ENCODE measurements around the gene PPM1M. TPM values are rescaled to one million over a fixed set of nuclear protein-coding genes. Genes with fewer than 3 reads are reported as not detected.

Gene PPM1M
- total RNA-seq, 1 experiment from 2014 or later = 6.7 TPM

DNA sequence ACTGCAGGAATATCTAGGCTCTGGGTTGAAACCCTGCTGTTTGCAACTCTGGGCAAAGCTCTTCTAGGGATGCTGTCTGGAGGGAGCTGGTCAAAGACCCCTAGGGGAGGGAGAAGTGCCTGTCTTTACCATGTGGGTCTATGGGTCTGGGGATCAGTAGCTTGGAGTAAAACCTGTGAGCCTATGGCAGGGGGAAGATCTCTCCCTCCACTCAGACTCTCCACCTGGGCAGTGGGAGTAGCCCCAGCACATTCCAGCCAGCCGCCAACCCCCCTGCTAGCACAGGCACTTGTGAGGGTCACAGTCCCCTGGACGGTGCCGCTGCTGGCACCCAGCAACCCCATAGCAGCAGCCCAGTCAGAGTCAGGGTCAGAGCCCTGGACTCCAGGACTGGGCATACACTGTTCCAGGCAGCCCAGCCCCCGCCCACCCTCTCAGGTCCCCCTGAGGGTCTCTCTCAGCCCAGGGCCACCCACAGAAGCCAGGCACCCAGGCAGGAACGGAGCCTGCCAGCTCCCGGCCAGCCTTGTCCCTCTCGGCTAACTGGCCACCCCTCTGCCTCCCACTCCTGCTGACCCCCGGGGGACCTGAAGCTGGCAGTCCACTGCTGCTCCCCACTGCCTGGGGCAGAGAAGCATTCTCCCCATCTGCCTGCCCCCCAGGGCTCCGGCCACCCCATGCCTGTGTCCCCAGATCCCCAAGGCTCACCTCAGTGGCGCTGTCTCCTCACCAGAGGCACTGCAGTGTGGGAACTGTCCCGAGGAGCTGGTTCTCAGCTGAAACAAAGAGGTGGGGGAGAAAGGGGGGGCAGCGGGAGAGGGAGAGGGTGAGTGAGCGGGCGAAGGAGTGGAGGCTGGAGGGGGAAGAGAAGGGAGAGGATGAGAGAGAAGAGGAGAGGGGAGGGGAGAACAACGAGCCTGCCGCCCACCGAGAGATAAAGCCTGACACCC lies 52.9 kb downstream of the PPM1M start:
- intact Hi-C loops (cut with micrococcal nuclease; ENCODE audit: unreplicated experiment) = no loop called here
- Histone ChIP-seq H3K4me1 (peaks cover 43% of the 10 kb centered on the region), H3K9me3 (no peaks in the 10 kb centered on the region), H3K4me3 (ENCODE audit: low read depth, low read length) (no peak overlapping the region), H3K27me3 (replicated peaks; ENCODE audit: control insufficient read depth, insufficient read depth, low read length) (no peaks in the 10 kb centered on the region), H3K36me3 (ENCODE audit: control insufficient read depth, insufficient read depth, low read length) (peaks cover 5% of the 10 kb centered on the region; the same call in 1 of the 2 replicates)
- Mint-ChIP-seq H3K36me3 (ENCODE audit: insufficient read depth, unreplicated experiment) (peaks cover 53% of the 10 kb centered on the region), H3K4me1 (ENCODE audit: low read depth, unreplicated experiment) (peaks cover 33% of the 10 kb centered on the region), H3K4me3 (ENCODE audit: unreplicated experiment) (peak overlapping the region; percentile 56), H3K9me3 (ENCODE audit: unreplicated experiment) (no peaks in the 10 kb centered on the region), H3K27ac (ENCODE audit: unreplicated experiment) (peak overlapping the region; percentile 78), H3K27me3 (ENCODE audit: insufficient read depth, unreplicated experiment) (no peaks in the 10 kb centered on the region)
- no TSS peak for BruUV-seq (replicated peaks)
- DNase-seq = peak in 1 of 2 experiments; percentile 26
- ChIA-PET POLR2A (interaction anchor here (0.6 to 1.1 kb wide), 3 partner anchors 9 to 41 kb away, joined by 4 to 5 read pairs (median 5); no protein-coding TSS in a partner anchor), CTCF (interaction anchor here (0.5 to 2.2 kb wide), 5 partner anchors 9 to 87 kb away, joined by 3 to 11 read pairs (median 4); partner anchors contain the start of gene WDR82)
- TF ChIP-seq, protein P1, sequence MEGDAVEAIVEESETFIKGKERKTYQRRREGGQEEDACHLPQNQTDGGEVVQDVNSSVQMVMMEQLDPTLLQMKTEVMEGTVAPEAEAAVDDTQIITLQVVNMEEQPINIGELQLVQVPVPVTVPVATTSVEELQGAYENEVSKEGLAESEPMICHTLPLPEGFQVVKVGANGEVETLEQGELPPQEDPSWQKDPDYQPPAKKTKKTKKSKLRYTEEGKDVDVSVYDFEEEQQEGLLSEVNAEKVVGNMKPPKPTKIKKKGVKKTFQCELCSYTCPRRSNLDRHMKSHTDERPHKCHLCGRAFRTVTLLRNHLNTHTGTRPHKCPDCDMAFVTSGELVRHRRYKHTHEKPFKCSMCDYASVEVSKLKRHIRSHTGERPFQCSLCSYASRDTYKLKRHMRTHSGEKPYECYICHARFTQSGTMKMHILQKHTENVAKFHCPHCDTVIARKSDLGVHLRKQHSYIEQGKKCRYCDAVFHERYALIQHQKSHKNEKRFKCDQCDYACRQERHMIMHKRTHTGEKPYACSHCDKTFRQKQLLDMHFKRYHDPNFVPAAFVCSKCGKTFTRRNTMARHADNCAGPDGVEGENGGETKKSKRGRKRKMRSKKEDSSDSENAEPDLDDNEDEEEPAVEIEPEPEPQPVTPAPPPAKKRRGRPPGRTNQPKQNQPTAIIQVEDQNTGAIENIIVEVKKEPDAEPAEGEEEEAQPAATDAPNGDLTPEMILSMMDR (IDR thresholded peaks at IDR 0.05; ENCODE audit: insufficient read depth in 1 of 2, low read depth in 1 of 2, low read length in 1 of 2, severe bottlenecking in 1 of 2, unreplicated experiment in 1 of 2) = no peak

DNA sequence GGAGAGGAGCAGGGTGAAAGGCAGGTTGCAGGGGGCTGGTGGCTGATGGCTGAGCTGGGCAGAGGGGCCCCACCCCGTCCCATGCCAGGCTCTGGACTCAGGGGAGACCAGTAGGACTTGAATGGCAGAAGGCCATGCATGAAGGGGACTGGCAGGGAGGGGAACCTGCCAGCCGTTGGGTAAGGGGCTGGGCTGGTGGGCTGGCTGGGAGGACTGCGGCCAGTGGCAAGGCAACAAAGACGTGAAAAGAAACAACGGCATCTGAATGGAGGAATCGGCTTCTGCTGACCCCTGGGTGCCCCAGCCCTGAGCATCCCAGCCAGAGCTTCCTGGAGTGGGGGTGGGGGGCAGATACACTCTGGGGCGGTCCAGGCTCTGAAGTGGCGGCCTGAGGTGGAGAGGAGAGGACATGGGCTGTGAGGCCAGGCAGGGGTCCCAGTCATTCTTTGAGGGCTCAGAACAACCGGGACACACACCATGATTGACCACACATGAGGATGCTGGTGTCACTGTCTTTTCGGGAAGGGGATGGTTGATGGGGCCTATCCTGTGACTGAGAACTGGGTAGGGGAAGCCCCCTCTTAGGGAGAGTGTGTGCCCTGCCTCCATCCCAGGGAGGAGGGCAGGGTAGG lies 53.8 kb downstream of the PPM1M start:
- peak overlapping the region; percentile 56 for H3K4me3 Mint-ChIP-seq (ENCODE audit: unreplicated experiment)

More for the DNA sequence above, 53.8 kb downstream of the PPM1M start:
- intact Hi-C loops (cut with micrococcal nuclease; ENCODE audit: unreplicated experiment) = no loop called here
- Histone ChIP-seq H3K36me3 (ENCODE audit: control insufficient read depth, insufficient read depth, low read length) (peaks cover 1% of the 10 kb centered on the region; the same call in 1 of the 2 replicates), H3K4me1 (peaks cover 43% of the 10 kb centered on the region), H3K27me3 (replicated peaks; ENCODE audit: control insufficient read depth, insufficient read depth, low read length) (no peaks in the 10 kb centered on the region), H3K4me3 (ENCODE audit: low read depth, low read length) (no peak overlapping the region), H3K9me3 (no peaks in the 10 kb centered on the region)
- POLR2A ChIA-PET = interaction anchor here (0.6 to 2.2 kb wide), 3 partner anchors 10 to 40 kb away, joined by 5 to 9 read pairs (median 5); no protein-coding TSS in a partner anchor
- DNase-seq = no peak
- Mint-ChIP-seq H3K27me3 (ENCODE audit: insufficient read depth, unreplicated experiment) (no peaks in the 10 kb centered on the region), H3K36me3 (ENCODE audit: insufficient read depth, unreplicated experiment) (peaks cover 52% of the 10 kb centered on the region), H3K9me3 (ENCODE audit: unreplicated experiment) (no peaks in the 10 kb centered on the region), H3K27ac (ENCODE audit: unreplicated experiment) (peak overlapping the region; percentile 35), H3K4me1 (ENCODE audit: low read depth, unreplicated experiment) (peaks cover 33% of the 10 kb centered on the region)
- CTCF ChIA-PET = interaction anchor here (0.5 to 2.2 kb wide), 6 partner anchors 10 to 86 kb away, joined by 3 to 11 read pairs (median 4); partner anchors contain the start of gene WDR82
- TF ChIP-seq, protein P1 (IDR thresholded peaks at IDR 0.05; ENCODE audit: insufficient read depth in 1 of 2, low read depth in 1 of 2, low read length in 1 of 2, severe bottlenecking in 1 of 2, unreplicated experiment in 1 of 2) = no peak
- BruUV-seq (replicated peaks) = no TSS peak

Small RNA genes lying within 50 kb of the gene (microRNA-seq; reads per million reads assigned to microRNA genes)
- gene MIR135A1 (not detected), gene MIRLET7G (26,887 reads per million, percentile 99 among the genes with 10 or more reads in this experiment)

Other genes starting within 250 kb of the PPM1M start
- 976 and 995 TPM in 2 replicates for gene RPL29, start 249.9 kb upstream of the PPM1M start, total RNA-seq (2022)
- gene DUSP7, start 189.2 kb upstream of the PPM1M start, total RNA-seq (2022) = 8.4 and 9.9 TPM in 2 replicates
- 28.3 and 32.2 TPM in 2 replicates for gene POC1A, start 91.3 kb upstream of the PPM1M start, total RNA-seq (2022)
- gene ALAS1, start 47.6 kb upstream of the PPM1M start, total RNA-seq (2022) = 53.1 and 60.0 TPM in 2 replicates
- not detected in 2 replicates for gene TLR9, start 20.1 kb upstream of the PPM1M start, total RNA-seq (2022)
- 29.9 and 30.5 TPM in 2 replicates for gene TWF2, start 6.6 kb upstream of the PPM1M start, total RNA-seq (2022)
- gene WDR82, start 32.9 kb downstream of the PPM1M start, total RNA-seq (2022) = 67.1 and 68.7 TPM in 2 replicates
- gene GLYCTK, start 42.1 kb downstream of the PPM1M start, total RNA-seq (2022) = 128 and 146 TPM in 2 replicates
- 2.9 and 4.1 TPM in 2 replicates for gene DNAH1, start 70.6 kb downstream of the PPM1M start, total RNA-seq (2022)
- gene BAP1, start 164.2 kb downstream of the PPM1M start, total RNA-seq (2022) = 78.9 and 83.4 TPM in 2 replicates
- gene PHF7, start 164.9 kb downstream of the PPM1M start, total RNA-seq (2022) = 2.4 and 4.1 TPM in 2 replicates
- 0.28 and 0.32 TPM in 2 replicates for gene SEMA3G, start 199.3 kb downstream of the PPM1M start, total RNA-seq (2022)
- 36.1 and 40.5 TPM in 2 replicates for gene TNNC1, start 208.3 kb downstream of the PPM1M start, total RNA-seq (2022)
- 61.1 and 62.2 TPM in 2 replicates for gene NISCH, start 209.8 kb downstream of the PPM1M start, total RNA-seq (2022)
- 0.39 and 0.63 TPM in 2 replicates for gene STAB1, start 249.6 kb downstream of the PPM1M start, total RNA-seq (2022)